Measurements from ENCODE around the gene GALK1.

The GALK1 gene

GRCh38 chr17:75722076-75722475 is 42.9 kb downstream of the GALK1 start:
- no peak for TF ChIP-seq CTCF (IDR thresholded peaks at IDR 0.05; ENCODE audit: low read depth, low read length, missing control alignments)
- in situ Hi-C loops (cut with HindIII; ENCODE audit: low sequenced_read_pairs): no loop called here
- H3K4me3 ChIP-seq (ENCODE audit: low read depth, low read length): peak overlapping the region; percentile 44
- no peak for DNase-seq (ENCODE audit: low read depth)

DNA sequence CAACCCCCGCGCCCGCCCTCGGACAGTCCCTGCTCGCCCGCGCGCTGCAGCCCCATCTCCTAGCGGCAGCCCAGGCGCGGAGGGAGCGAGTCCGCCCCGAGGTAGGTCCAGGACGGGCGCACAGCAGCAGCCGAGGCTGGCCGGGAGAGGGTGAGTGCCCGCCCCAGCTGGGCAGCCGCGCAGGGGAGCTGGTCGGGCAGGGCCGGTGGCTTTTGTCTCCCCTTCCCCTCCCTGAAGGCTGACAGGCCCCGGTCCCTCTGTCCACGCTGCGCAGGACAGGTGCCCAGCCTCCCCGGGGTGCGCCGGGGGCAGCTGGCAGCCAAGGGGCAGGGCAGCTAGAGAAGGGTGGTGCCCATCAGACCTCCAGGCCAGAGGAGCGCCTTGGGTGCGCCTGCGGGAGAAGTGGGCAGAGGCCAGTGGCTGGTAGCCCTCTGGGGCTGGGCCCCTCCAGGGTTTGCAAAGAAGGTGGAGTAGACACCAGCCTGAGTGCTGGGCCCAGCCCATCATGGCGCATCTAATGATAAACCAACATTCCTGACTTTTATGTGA is 43.5 kb downstream of the GALK1 start:
- DNase-seq (ENCODE audit: low read depth): no peak
- no peak for TF ChIP-seq CTCF (IDR thresholded peaks at IDR 0.05; ENCODE audit: low read depth, low read length, missing control alignments)
- peak overlapping the region; percentile 44 for H3K4me3 ChIP-seq (ENCODE audit: low read depth, low read length)
- in situ Hi-C loops (cut with HindIII; ENCODE audit: low sequenced_read_pairs): no loop called here

DNA sequence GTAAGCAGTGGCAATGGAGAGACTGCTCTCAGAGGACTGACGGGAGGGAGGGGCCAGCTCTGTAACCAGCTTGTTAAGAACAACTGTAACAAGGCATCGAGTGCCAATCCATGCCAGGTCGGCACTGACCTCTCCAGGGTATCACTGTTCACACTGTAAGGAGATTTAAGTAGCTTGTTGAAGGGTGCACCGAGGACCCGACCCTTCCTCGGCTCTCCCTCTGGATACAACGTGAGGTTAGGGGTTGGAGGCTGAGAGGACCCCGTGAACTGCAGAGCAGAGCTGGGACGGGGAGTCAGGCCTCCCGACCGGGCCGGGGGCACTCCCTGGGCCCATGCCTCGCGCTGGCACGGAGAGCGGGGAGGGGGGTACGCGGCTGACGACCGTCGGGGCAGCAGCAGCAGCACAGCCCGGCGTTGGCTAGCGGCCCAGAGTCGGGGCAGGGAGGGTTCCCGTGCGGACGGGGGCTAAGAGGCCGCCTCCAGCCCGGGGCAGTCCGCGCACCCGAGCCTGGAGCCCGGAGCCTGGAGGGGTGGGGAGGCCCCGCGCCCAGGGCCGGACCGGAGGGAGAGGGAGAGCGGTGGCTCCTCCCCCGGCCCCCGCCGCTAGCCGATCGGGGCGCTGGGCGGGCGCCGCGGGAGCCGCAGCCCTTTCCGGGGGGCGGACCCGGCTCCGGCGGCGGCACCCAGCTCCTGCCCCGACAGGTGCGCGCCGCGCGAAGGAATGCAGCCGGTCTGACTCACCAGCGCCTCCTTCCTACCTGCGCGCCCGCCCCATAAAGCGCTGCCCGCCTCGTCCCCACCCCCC is 44.1 kb downstream of the GALK1 start, which contains the start of gene ITGB4:
ITGB4 (plus strand) TSS at position 804 of the 807 bp plus-strand sequence. CDS start 3,245 bp downstream, outside the sequence.
- in situ Hi-C loops (cut with HindIII; ENCODE audit: low sequenced_read_pairs): no loop called here
- H3K4me3 ChIP-seq (ENCODE audit: low read depth, low read length): peak within 1 kb of the TSS; percentile 44
- no peak for DNase-seq (ENCODE audit: low read depth)
- TF ChIP-seq CTCF (IDR thresholded peaks at IDR 0.05; ENCODE audit: low read depth, low read length, missing control alignments): no peak

GRCh38 chr17:75719732-75720131 is 45.3 kb downstream of the GALK1 start:
- no peak for DNase-seq (ENCODE audit: low read depth)

GRCh38 chr17:75712446-75712845 is 52.5 kb downstream of the GALK1 start:
- in situ Hi-C loops (cut with HindIII; ENCODE audit: low sequenced_read_pairs): no loop called here
- DNase-seq (ENCODE audit: low read depth): no peak
- TF ChIP-seq CTCF (IDR thresholded peaks at IDR 0.05; ENCODE audit: low read depth, low read length, missing control alignments): no peak
- no peak overlapping the region for H3K4me3 ChIP-seq (ENCODE audit: low read depth, low read length)

More at GRCh38 chr17:75719732-75720131, 45.3 kb downstream of the GALK1 start:
- in situ Hi-C loops (cut with HindIII; ENCODE audit: low sequenced_read_pairs): no loop called here
- no peak overlapping the region for H3K4me3 ChIP-seq (ENCODE audit: low read depth, low read length)
- no peak for TF ChIP-seq CTCF (IDR thresholded peaks at IDR 0.05; ENCODE audit: low read depth, low read length, missing control alignments)

Data from astrocyte of the cerebellum (primary cell).